ENCODE measurements around the gene TENM3.
"Not testable (repeated sequence)": the region's sequence is repeated elsewhere in the genome, so short reads cannot be mapped to it uniquely, and the experiment has no call there.

TENM3 gene

DNA sequence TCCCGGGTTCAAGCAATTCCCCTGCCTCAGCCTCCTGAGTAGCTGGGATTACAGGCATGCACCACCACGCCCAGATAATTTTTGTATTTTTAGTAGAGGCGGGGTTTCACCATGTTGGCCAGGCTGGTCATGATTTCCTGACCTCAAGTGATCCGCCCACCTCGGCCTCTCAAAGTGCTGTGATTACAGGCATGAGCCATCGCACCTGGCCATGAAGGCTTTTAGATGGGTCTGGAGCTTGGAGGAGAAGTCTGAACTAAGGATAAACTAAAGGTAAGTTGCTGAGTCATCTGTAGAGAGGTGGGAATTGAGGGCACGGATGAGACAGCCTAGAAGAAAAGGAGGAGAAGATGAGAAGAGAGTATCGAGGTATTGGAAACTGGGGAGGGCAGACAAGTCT lies at the start of gene TENM3:
TSS of gene TENM3 (plus strand) at position 199 of the 400 bp plus-strand sequence. CDS start 80,619 bp downstream, outside the sequence.
- H3K36me3 ChIP-seq (ENCODE audit: low read length); H2AFZ ChIP-seq (ENCODE audit: low read depth, low read length, severe bottlenecking); H3K9me2 ChIP-seq (replicated peaks; ENCODE audit: insufficient read depth, low read length); H3K4me3 ChIP-seq (ENCODE audit: insufficient read depth, low read length, poor library complexity, severe bottlenecking); H3K79me2 ChIP-seq (ENCODE audit: insufficient read depth, low read length); H3K4me2 ChIP-seq (ENCODE audit: low read depth, low read length, poor library complexity, severe bottlenecking); H3K9ac ChIP-seq (ENCODE audit: low read length); H3K27me3 ChIP-seq (ENCODE audit: low read length); H3K27ac ChIP-seq (ENCODE audit: low read depth, low read length); H3K9me3 ChIP-seq (ENCODE audit: insufficient read depth, low read length); H4K20me1 ChIP-seq (ENCODE audit: low read depth, low read length); H3F3A ChIP-seq (ENCODE audit: insufficient read depth): not testable (repeated sequence)

DNA sequence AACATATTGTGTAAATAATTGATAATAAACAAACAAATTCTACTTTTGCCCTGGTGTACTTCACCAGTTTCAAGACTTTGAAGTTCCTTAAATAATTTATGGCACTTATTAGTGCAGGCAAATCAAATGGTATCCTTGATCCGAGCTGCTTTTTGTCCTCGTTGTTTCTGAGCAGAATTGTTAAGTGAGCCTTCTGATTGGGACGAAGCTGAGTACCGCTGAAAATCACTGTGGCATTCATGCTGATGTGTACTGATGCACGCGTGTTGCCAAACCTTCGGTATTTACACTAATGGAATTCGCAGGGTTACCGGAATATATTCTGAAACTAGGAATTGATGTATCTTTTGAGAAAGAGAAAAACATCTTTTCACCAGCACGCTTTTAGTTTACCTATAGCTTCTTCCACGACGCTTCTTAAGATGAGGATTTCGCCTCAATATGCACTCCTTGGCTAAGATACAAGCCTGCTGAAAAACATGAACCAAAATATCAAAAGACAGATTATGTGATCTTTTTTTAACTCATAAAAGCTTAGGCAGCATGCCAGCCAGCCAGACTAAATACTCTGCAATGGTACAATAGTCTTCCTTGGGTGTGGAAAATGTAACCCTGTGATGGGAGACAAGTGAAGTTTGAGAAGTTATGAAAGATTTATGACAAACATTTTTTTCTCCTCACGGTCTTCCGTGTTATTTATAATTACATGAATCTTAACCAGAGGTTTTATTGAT lies 48.9 kb upstream of the TENM3 start:
- Histone ChIP-seq H3K79me2 (ENCODE audit: insufficient read depth, low read length) (no peaks in the 10 kb centered on the region), H4K20me1 (ENCODE audit: low read depth, low read length) (no peaks in the 10 kb centered on the region), H3K27ac (ENCODE audit: low read depth, low read length) (no peak overlapping the region), H3F3A (ENCODE audit: insufficient read depth) (no peaks in the 10 kb centered on the region), H3K27me3 (ENCODE audit: low read length) (no peaks in the 10 kb centered on the region), H3K9ac (ENCODE audit: low read length) (no peak overlapping the region), H3K9me3 (ENCODE audit: insufficient read depth, low read length) (no peaks in the 10 kb centered on the region), H3K4me2 (ENCODE audit: low read depth, low read length, poor library complexity, severe bottlenecking) (no peak overlapping the region), H3K9me2 (replicated peaks; ENCODE audit: insufficient read depth, low read length) (no peaks in the 10 kb centered on the region; the same call in 1 of the 2 replicates), H2AFZ (ENCODE audit: low read depth, low read length, severe bottlenecking) (no peak overlapping the region), H3K4me3 (ENCODE audit: insufficient read depth, low read length, poor library complexity, severe bottlenecking) (no peak overlapping the region), H3K36me3 (ENCODE audit: low read length) (no peaks in the 10 kb centered on the region)
- TF ChIP-seq EZH2phosphoT487 (conservative IDR thresholded peaks at IDR 0.05; ENCODE audit: low read length) = no peak
- TF ChIP-seq, protein P1, sequence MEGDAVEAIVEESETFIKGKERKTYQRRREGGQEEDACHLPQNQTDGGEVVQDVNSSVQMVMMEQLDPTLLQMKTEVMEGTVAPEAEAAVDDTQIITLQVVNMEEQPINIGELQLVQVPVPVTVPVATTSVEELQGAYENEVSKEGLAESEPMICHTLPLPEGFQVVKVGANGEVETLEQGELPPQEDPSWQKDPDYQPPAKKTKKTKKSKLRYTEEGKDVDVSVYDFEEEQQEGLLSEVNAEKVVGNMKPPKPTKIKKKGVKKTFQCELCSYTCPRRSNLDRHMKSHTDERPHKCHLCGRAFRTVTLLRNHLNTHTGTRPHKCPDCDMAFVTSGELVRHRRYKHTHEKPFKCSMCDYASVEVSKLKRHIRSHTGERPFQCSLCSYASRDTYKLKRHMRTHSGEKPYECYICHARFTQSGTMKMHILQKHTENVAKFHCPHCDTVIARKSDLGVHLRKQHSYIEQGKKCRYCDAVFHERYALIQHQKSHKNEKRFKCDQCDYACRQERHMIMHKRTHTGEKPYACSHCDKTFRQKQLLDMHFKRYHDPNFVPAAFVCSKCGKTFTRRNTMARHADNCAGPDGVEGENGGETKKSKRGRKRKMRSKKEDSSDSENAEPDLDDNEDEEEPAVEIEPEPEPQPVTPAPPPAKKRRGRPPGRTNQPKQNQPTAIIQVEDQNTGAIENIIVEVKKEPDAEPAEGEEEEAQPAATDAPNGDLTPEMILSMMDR (IDR thresholded peaks at IDR 0.05; ENCODE audit: insufficient read depth, low read length, poor library complexity, severe bottlenecking) = no peak

DNA sequence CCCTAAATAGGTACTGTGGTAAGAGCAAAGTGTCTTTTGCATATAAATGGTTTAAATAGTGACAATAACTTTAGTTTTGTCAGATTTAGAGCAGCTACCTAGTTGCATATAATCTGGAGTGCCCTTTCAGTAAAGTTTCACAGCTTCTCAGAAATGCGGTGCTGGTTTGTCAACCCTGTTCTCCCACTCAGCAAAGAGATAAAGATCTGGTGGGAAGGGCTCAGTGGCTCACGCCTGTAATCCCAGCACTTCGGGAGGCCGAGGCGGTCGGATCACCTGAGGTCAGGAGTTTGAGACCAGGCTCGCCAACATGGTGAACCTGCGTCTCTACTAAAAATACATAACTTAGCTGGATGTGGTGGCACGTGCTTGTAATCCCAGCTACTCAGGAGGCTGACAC lies 45.6 kb upstream of the TENM3 start:
- TF ChIP-seq, protein P1 (IDR thresholded peaks at IDR 0.05; ENCODE audit: insufficient read depth, low read length, poor library complexity, severe bottlenecking) = no peak
- no peak for TF ChIP-seq EZH2phosphoT487 (conservative IDR thresholded peaks at IDR 0.05; ENCODE audit: low read length)
- no peaks in the 10 kb centered on the region for H3K36me3 ChIP-seq (ENCODE audit: low read length)
- H3K9me3 ChIP-seq (ENCODE audit: insufficient read depth, low read length) = no peaks in the 10 kb centered on the region
- no peaks in the 10 kb centered on the region for H3K27me3 ChIP-seq (ENCODE audit: low read length)
- H3F3A ChIP-seq (ENCODE audit: insufficient read depth) = no peaks in the 10 kb centered on the region
- no peaks in the 10 kb centered on the region; the same call in 1 of the 2 replicates for H3K9me2 ChIP-seq (replicated peaks; ENCODE audit: insufficient read depth, low read length)
- H3K9ac ChIP-seq (ENCODE audit: low read length) = no peak overlapping the region
- no peak overlapping the region for H3K27ac ChIP-seq (ENCODE audit: low read depth, low read length)
- H3K79me2 ChIP-seq (ENCODE audit: insufficient read depth, low read length) = no peaks in the 10 kb centered on the region
- no peak overlapping the region for H3K4me2 ChIP-seq (ENCODE audit: low read depth, low read length, poor library complexity, severe bottlenecking)
- H3K4me3 ChIP-seq (ENCODE audit: insufficient read depth, low read length, poor library complexity, severe bottlenecking) = no peak overlapping the region
- H4K20me1 ChIP-seq (ENCODE audit: low read depth, low read length) = no peaks in the 10 kb centered on the region
- no peak overlapping the region for H2AFZ ChIP-seq (ENCODE audit: low read depth, low read length, severe bottlenecking)

DNA sequence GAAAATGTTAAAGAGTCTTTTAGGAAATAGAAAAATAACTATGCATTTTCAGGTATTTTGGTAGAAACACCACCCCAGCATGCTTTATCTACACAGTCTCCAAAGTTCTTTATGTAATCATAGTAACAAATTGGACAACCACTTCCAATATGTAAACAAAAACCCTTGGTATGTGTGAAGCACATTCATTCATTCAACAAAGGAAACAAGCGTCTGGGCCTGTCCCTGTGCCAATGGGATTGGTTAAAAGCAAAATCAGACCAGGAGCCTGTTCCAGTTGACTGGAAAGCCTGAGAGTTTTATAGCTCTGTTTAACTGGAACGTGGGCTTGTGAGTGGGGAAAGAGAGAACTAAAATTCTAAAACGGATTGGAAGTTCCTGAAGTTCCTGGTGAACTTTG lies 41.3 kb upstream of the TENM3 start:
- H3K27ac ChIP-seq (ENCODE audit: low read depth, low read length) = no peak overlapping the region
- H3K9me2 ChIP-seq (replicated peaks; ENCODE audit: insufficient read depth, low read length) = no peaks in the 10 kb centered on the region
- no peak overlapping the region for H3K9ac ChIP-seq (ENCODE audit: low read length)
- H3F3A ChIP-seq (ENCODE audit: insufficient read depth) = no peaks in the 10 kb centered on the region
- H3K4me2 ChIP-seq (ENCODE audit: low read depth, low read length, poor library complexity, severe bottlenecking) = no peak overlapping the region
- H4K20me1 ChIP-seq (ENCODE audit: low read depth, low read length) = no peaks in the 10 kb centered on the region
- H3K9me3 ChIP-seq (ENCODE audit: insufficient read depth, low read length) = no peaks in the 10 kb centered on the region
- H3K4me3 ChIP-seq (ENCODE audit: insufficient read depth, low read length, poor library complexity, severe bottlenecking) = no peak overlapping the region
- H2AFZ ChIP-seq (ENCODE audit: low read depth, low read length, severe bottlenecking) = no peak overlapping the region
- no peaks in the 10 kb centered on the region for H3K36me3 ChIP-seq (ENCODE audit: low read length)
- TF ChIP-seq EZH2phosphoT487 (conservative IDR thresholded peaks at IDR 0.05; ENCODE audit: low read length) = no peak
- TF ChIP-seq, protein P1 (IDR thresholded peaks at IDR 0.05; ENCODE audit: insufficient read depth, low read length, poor library complexity, severe bottlenecking) = no peak
- no peaks in the 10 kb centered on the region for H3K27me3 ChIP-seq (ENCODE audit: low read length)
- no peaks in the 10 kb centered on the region for H3K79me2 ChIP-seq (ENCODE audit: insufficient read depth, low read length)
